Spleen (tissue), 7 donors: ENCODE results near the gene KLHL14.

ENCODE experiments used
- CTCF ChIP-seq, 11 experiments: fragments of 200-600 bp in 7 of 11; fragments of 450-650 bp in 4 of 11; sonication (generic) in 4 of 11; IDR thresholded peaks in 8 of 11; conservative IDR thresholded peaks in 3 of 11; 1 replicate in 7 of 11; 2 replicates in 4 of 11; pipeline versions ENCODE4 v1.4.0 to v1.8.0; 2016 to 2021; ENCODE audit warnings: antibody characterized with exemption in 11 of 11, inconsistent platforms in 4 of 11, mild to moderate bottlenecking in 1 of 11
- POLR2AphosphoS5 ChIP-seq, 3 donors: sonication (generic); formaldehyde crosslinking; IDR thresholded peaks; one replicate each; pipeline ENCODE4 v1.5.1; 2017; ENCODE audit warnings: antibody characterized with exemption in 3 of 3
- donor health status: DM: no; HTN: no; CAD: no; lungs with moderate emphysema.
- donor health status: DM: no; HTN: no; CAD: no.
- donor health status: DM: no; HTN: no; CAD: no.

- TF ChIP-seq CTCF (IDR thresholded peaks at IDR 0.05 in 8 of 11, conservative IDR thresholded peaks at IDR 0.05 in 3 of 11) = no peak
- TF ChIP-seq POLR2AphosphoS5 (IDR thresholded peaks at IDR 0.05) = no peak
Observed at GRCh38 chr18:32624182-32624723, 148.6 kb downstream of the KLHL14 start.
